Activated naive CD4-positive, alpha-beta T cell treated with anti-CD3 and anti-CD28 coated beads for 36 hours (primary cell): Measurements from ENCODE around the gene PARL. TPM values are rescaled to one million over a fixed set of nuclear protein-coding genes. Genes with fewer than 3 reads are reported as not detected.
"Not testable (repeated sequence)": the region's sequence is repeated elsewhere in the genome, so short reads cannot be mapped to it uniquely, and the experiment has no call there.

Experiments
- CTCF ChIA-PET: fragments of 350-600 bp; sonication (Branson Sonifier 250); formaldehyde crosslinking; loops from one replicate; lab custom pipeline; 2021; ENCODE audit warnings: antibody characterized with exemption; lab: Charles Lee
- DNase-seq: peaks from one replicate; pipeline ENCODE4 v3.0.0-alpha.2; 2020
- H3K27ac Mint-ChIP-seq: one replicate; pipeline ENCODE4 v1.8.0; 2021; ENCODE audit warnings: mild to moderate bottlenecking, mixed read lengths
- H3K27me3 Mint-ChIP-seq: one replicate; pipeline ENCODE4 v1.8.0; 2021; ENCODE audit warnings: low read depth, mixed read lengths
- H3K36me3 Mint-ChIP-seq: one replicate; pipeline ENCODE4 v1.8.0; 2021; ENCODE audit warnings: low read depth, mixed read lengths
- H3K4me1 Mint-ChIP-seq: one replicate; pipeline ENCODE4 v1.8.0; 2021; ENCODE audit warnings: low read depth, mixed read lengths
- H3K4me3 Mint-ChIP-seq: one replicate; pipeline ENCODE4 v1.8.0; 2021; ENCODE audit warnings: mild to moderate bottlenecking, moderate library complexity, mixed read lengths
- H3K9me3 Mint-ChIP-seq: one replicate; pipeline ENCODE4 v1.8.0; 2021; ENCODE audit warnings: mixed read lengths
- intact Hi-C: fragments of 100-400 bp; cut with micrococcal nuclease; formaldehyde crosslinking; loops from one replicate; pipeline ENCODE4 v1.15.1; 2023
- total RNA-seq, 2 experiments: library from RNA; stranded (reverse); gene quantifications; one replicate each; pipeline ENCODE4 v1.2.3, GENCODE V29; 2021

Gene PARL
- total RNA-seq, 2 experiments from 2014 or later, result 92.0 to 92.8 TPM

DNA sequence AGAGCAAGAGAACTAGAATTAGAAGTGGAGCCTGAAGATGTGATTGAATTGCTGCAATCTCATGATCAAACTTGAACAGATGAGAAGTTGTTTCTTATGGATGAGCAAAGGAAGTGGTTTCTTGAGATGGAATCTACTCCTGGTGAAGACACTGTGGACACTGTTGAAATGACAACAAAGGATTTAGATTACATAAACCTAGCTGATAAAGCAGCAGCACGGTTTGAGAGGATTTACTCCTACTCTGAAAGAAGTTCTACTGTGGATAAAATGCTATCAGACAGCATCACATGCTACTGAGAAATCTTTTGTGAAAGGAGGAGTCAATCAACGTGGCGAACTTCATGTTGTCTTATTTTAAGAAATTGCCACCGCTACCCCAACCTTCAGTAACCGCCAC is 7.5 kb downstream of the PARL start:
- H3K27me3 Mint-ChIP-seq, H3K4me3 Mint-ChIP-seq, DNase-seq, intact Hi-C loops, H3K9me3 Mint-ChIP-seq: not testable (repeated sequence)
- Mint-ChIP-seq H3K27ac (peak overlapping the region; percentile 33), H3K4me1 (peaks cover 44% of the 10 kb centered on the region), H3K36me3 (peaks cover 18% of the 10 kb centered on the region)
- CTCF ChIA-PET, result interaction anchor here (0.6 to 1.9 kb wide), 3 partner anchors 7 to 174 kb away, joined by 3 to 5 read pairs (median 5); partner anchors contain the start of gene PARL

DNA sequence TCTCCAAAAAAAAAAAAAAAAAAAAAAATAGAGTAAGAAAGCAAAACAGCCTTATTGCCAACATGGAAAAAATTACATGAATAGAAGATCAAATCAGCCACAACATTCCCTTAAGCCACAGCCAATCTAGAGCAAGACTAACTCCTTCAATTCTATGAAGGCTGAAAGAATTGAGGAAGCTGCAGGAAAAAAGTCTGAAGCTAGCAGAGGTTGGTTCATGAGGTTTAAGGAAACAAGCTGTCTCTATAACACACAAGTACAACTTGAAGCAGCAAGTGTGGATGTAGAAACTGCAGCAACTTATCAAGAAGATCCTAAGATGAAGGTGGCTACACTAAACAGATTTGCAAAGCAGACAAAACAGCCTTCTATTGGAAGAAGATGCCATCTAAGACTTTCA is 9.3 kb downstream of the PARL start:
- no peak overlapping the region for H3K4me3 Mint-ChIP-seq
- H3K9me3 Mint-ChIP-seq, result no peaks in the 10 kb centered on the region
- intact Hi-C loops, result no loop called here
- H3K27me3 Mint-ChIP-seq, result no peaks in the 10 kb centered on the region
- DNase-seq, result no peak
- peaks cover 57% of the 10 kb centered on the region for H3K4me1 Mint-ChIP-seq
- no peak overlapping the region for H3K27ac Mint-ChIP-seq
- CTCF ChIA-PET, result interaction anchor here (1.7 kb wide), 2 partner anchors 9 kb away, joined by 5 to 7 read pairs; partner anchors contain the start of gene PARL
- H3K36me3 Mint-ChIP-seq, result peaks cover 18% of the 10 kb centered on the region

- no peak overlapping the region for H3K27ac Mint-ChIP-seq
- peaks cover 53% of the 10 kb centered on the region for H3K4me1 Mint-ChIP-seq
- CTCF ChIA-PET, result interaction anchor here (0.6 to 1.7 kb wide), 2 partner anchors 11 to 14 kb away, joined by 4 to 7 read pairs; partner anchors contain the start of gene PARL
- no peaks in the 10 kb centered on the region for H3K9me3 Mint-ChIP-seq
- no peak for DNase-seq
- peaks cover 13% of the 10 kb centered on the region for H3K36me3 Mint-ChIP-seq
- intact Hi-C loops, result no loop called here
- no peak overlapping the region for H3K4me3 Mint-ChIP-seq
- H3K27me3 Mint-ChIP-seq, result no peaks in the 10 kb centered on the region
These were observed 10.8 kb downstream of the PARL start for GRCh38 chr3:183873914-183874313.

GRCh38 chr3:183871541-183871940 is 13.1 kb downstream of the PARL start:
- CTCF ChIA-PET, result interaction anchor here (1.0 kb wide), 1 partner anchor 13 kb away, joined by 3 read pairs; the partner anchor contains the start of gene PARL

GRCh38 chr3:183870563-183870962 is 14.1 kb downstream of the PARL start:
- no peaks in the 10 kb centered on the region for H3K9me3 Mint-ChIP-seq
- CTCF ChIA-PET, result interaction anchor here (0.6 to 1.2 kb wide), 2 partner anchors 15 to 34 kb away, joined by 3 to 4 read pairs; no protein-coding TSS in a partner anchor
- peaks cover 34% of the 10 kb centered on the region for H3K4me1 Mint-ChIP-seq
- H3K27me3 Mint-ChIP-seq, result no peaks in the 10 kb centered on the region
- H3K27ac Mint-ChIP-seq, result no peak overlapping the region
- DNase-seq, result no peak
- peaks cover 14% of the 10 kb centered on the region for H3K36me3 Mint-ChIP-seq
- intact Hi-C loops, result no loop called here
- no peak overlapping the region for H3K4me3 Mint-ChIP-seq

More at GRCh38 chr3:183871541-183871940, 13.1 kb downstream of the PARL start:
- intact Hi-C loops, result no loop called here
- Mint-ChIP-seq H3K4me1 (peaks cover 37% of the 10 kb centered on the region), H3K27me3 (no peaks in the 10 kb centered on the region), H3K4me3 (no peak overlapping the region), H3K9me3 (no peaks in the 10 kb centered on the region), H3K27ac (no peak overlapping the region), H3K36me3 (peaks cover 8% of the 10 kb centered on the region)
- peak; percentile 27 for DNase-seq

- intact Hi-C loops, result no loop called here
- Mint-ChIP-seq H3K36me3 (peaks cover 20% of the 10 kb centered on the region), H3K27ac (no peak overlapping the region), H3K9me3 (no peaks in the 10 kb centered on the region), H3K27me3 (no peaks in the 10 kb centered on the region), H3K4me3 (no peak overlapping the region), H3K4me1 (peaks cover 27% of the 10 kb centered on the region)
- no peak for DNase-seq
- CTCF ChIA-PET, result interaction anchor here (0.7 kb wide), 1 partner anchor 8 kb away, joined by 5 read pairs; no protein-coding TSS in a partner anchor
These were observed 15.9 kb downstream of the PARL start for GRCh38 chr3:183868796-183869195.

DNA sequence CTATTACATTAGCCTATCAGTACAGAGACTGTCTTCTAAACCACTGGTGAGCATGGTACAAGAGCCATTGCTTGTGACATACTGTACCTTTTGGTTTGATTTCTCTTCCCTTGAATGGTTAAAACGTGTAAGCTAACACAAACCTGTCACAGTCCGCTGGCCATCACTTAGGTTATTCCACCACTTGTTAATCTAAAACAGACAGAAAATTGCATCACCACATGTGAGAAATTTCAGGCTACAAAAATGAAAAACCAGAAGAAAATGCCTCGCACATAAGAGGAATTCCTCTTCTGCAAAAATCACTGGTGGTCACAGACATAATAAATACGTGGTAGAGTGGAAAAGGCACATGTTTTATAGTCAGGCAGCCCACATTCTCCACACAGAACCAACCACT is 22.1 kb downstream of the PARL start:
- H3K27ac Mint-ChIP-seq, result no peak overlapping the region
- intact Hi-C loops, result no loop called here
- H3K27me3 Mint-ChIP-seq, result no peaks in the 10 kb centered on the region
- CTCF ChIA-PET, result no interaction called here
- H3K4me1 Mint-ChIP-seq, result no peaks in the 10 kb centered on the region
- H3K36me3 Mint-ChIP-seq, result peaks cover 36% of the 10 kb centered on the region
- H3K9me3 Mint-ChIP-seq, result no peaks in the 10 kb centered on the region
- no peak for DNase-seq
- H3K4me3 Mint-ChIP-seq, result no peak overlapping the region

DNA sequence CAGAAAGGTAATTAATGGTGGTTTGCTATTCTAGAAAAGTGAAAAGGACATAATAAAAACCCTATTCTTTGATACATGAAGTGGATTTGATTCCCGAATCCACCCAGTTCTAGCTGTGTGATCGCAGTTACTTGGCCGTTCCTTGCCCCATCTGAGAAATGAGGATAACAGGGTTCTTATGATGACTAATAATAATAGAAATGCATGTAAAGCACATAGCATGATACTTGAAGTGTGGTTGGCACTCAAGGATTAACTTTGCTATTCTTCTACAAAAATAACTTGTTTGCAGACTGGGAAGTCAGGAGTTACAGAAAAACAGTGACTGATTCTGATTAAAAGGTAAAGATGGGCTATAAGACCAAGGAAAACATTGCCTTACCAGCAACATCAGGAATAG is 26.8 kb downstream of the PARL start:
- H3K9me3 Mint-ChIP-seq, result no peaks in the 10 kb centered on the region
- no peak for DNase-seq
- intact Hi-C loops, result no loop called here
- peaks cover 42% of the 10 kb centered on the region for H3K36me3 Mint-ChIP-seq
- no peak overlapping the region for H3K4me3 Mint-ChIP-seq
- H3K27ac Mint-ChIP-seq, result no peak overlapping the region
- no peaks in the 10 kb centered on the region for H3K4me1 Mint-ChIP-seq
- CTCF ChIA-PET, result no interaction called here
- no peaks in the 10 kb centered on the region for H3K27me3 Mint-ChIP-seq

DNA sequence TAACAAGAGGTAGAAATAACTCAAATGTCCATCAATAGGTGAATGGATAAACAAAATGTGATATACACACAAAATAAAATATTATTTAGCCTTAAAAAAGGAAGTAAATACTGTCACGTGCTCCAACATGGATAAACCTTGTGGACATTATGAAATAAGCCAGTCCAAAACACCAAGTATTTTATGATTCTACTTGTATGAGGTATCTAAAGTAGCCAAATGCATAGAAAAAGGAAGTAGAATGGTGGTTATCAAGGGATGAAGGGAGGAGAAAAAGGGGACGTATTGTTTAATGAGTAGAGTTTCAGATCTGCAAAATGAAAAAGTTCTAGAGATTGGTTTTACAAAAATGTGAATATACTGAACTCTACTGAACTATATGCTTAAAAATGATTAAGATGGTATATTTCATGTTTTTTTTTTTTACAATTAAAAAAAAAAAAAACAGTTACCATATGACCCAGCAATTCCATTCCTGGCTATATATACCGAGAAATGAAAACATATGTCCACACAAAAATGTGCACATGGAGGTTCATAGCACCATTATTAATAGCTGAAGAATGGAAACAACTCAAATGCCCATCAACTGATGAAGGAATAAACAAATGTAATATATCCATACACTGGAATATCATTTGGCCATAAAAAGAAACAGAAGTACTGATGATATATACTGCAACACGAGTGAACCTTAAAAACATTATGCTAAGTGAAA is 30.2 kb downstream of the PARL start:
- Mint-ChIP-seq H3K9me3 (no peaks in the 10 kb centered on the region), H3K27me3 (no peaks in the 10 kb centered on the region), H3K36me3 (peaks cover 35% of the 10 kb centered on the region), H3K4me1 (no peaks in the 10 kb centered on the region), H3K27ac (no peak overlapping the region), H3K4me3 (no peak overlapping the region)
- intact Hi-C loops, result no loop called here
- CTCF ChIA-PET, result no interaction called here
- no peak for DNase-seq

DNA sequence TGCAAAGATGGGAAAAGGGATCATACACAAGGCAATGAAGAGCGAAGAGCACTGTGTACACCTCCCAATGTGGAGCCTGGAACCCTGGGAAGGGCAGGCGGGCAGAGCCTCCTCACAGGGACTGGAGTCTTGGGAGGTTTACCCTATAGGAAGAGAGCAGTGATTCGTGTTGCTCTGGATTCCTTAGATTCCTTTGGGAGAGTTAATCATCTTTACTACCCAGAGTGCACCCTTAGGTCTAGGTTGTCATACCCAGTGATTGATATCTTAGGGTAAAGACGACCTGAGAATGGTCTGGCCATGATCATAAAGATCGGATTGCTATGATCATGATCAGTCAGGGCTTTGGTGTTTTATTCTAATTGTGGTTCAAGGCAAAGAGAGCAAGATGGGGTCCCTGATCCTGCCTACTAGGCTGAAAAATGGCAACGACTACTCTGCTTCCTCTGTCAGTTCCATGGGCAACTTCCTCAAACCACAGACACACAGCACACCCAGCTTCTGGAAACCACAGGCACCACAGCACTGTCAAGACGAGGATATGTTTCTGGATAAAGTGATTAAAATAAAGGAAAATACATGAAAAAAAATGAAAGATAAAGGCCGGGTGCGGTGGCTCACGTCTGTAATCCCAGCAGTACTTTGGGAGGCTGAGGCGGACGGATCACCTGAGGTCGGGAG is 38.9 kb downstream of the PARL start:
- CTCF ChIA-PET, result no interaction called here

DNA sequence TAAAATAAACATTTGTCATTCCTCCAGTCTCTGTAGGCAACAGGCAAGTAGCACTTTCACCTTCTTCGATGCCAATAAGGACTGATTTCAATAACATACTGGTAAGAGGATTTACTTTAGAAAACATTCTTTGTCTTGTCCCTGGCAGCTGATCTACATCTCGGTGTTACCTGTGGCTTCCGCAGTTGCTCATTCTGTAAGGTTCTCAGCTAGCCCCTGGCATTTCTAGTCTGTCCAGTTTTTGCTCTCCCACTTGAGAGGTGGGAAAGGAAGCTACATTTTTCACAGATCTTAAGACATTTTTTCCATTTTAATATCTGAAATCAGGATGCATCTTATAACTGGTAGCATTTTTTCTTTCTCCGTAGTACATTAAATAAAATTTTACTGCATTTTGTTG is 39.6 kb downstream of the PARL start:
- Mint-ChIP-seq H3K36me3 (peaks cover 24% of the 10 kb centered on the region), H3K9me3 (no peaks in the 10 kb centered on the region), H3K4me1 (peaks cover 13% of the 10 kb centered on the region), H3K4me3 (no peak overlapping the region), H3K27me3 (no peaks in the 10 kb centered on the region), H3K27ac (peak overlapping the region; percentile 61)
- intact Hi-C loops, result no loop called here
- DNase-seq, result no peak
- CTCF ChIA-PET, result interaction anchor here (0.9 to 2.9 kb wide), 2 partner anchors 40 to 50 kb away, joined by 5 to 12 read pairs; partner anchors contain the start of gene PARL

More for the DNA sequence above, 38.9 kb downstream of the PARL start:
- Mint-ChIP-seq H3K27me3 (no peaks in the 10 kb centered on the region), H3K4me1 (peaks cover 13% of the 10 kb centered on the region), H3K9me3 (no peaks in the 10 kb centered on the region), H3K27ac (peak overlapping the region; percentile 61), H3K36me3 (peaks cover 30% of the 10 kb centered on the region), H3K4me3 (no peak overlapping the region)
- intact Hi-C loops, result no loop called here
- DNase-seq, result no peak

GRCh38 chr3:183844606-183845005 is 40.1 kb downstream of the PARL start:
- Mint-ChIP-seq H3K36me3 (peaks cover 24% of the 10 kb centered on the region), H3K4me1 (peaks cover 13% of the 10 kb centered on the region), H3K4me3 (no peak overlapping the region), H3K9me3 (no peaks in the 10 kb centered on the region), H3K27ac (no peak overlapping the region), H3K27me3 (no peaks in the 10 kb centered on the region)
- intact Hi-C loops, result no loop called here
- DNase-seq, result no peak
- CTCF ChIA-PET, result interaction anchor here (0.9 to 2.9 kb wide), 2 partner anchors 40 to 51 kb away, joined by 5 to 12 read pairs; partner anchors contain the start of gene PARL
